Hepatocyte (in vitro differentiated cells): Measurements from ENCODE around the gene PCGF3. TPM values are rescaled to one million over a fixed set of nuclear protein-coding genes. Genes with fewer than 3 reads are reported as not detected.

ENCODE experiments used
- DNase-seq: peaks from one replicate; pipeline ENCODE4 v3.0.0-alpha.2; 2016; ENCODE audit warnings: low spot score
- H2AFZ ChIP-seq: fragments of 200-600 bp; sonication (generic); 2 replicates; pipeline ENCODE4 v1.6.0; 2016; ENCODE audit warnings: antibody characterized with exemption, mild to moderate bottlenecking
- H3K27ac ChIP-seq: fragments of 200-600 bp; sonication (generic); 2 replicates; pipeline ENCODE4 v1.5.1; 2016; ENCODE audit warnings: mild to moderate bottlenecking
- H3K27me3 ChIP-seq: fragments of 200-600 bp; sonication (generic); 2 replicates; pipeline ENCODE4 v1.6.1; 2016
- H3K36me3 ChIP-seq: fragments of 200-600 bp; sonication (generic); replicated peaks from 2 replicates; pipeline ENCODE4 v1.5.1; 2016; ENCODE audit warnings: low read depth; ENCODE audit not compliant: insufficient read depth
- H3K4me1 ChIP-seq: fragments of 200-600 bp; sonication (generic); 2 replicates; pipeline ENCODE4 v1.5.1; 2016; ENCODE audit warnings: mild to moderate bottlenecking, moderate library complexity; ENCODE audit not compliant: insufficient read depth
- H3K4me2 ChIP-seq: fragments of 200-600 bp; sonication (generic); 2 replicates; pipeline ENCODE4 v1.6.0; 2016
- H3K4me3 ChIP-seq: fragments of 200-600 bp; sonication (generic); 2 replicates; pipeline ENCODE4 v1.5.1; 2016; ENCODE audit warnings: mild to moderate bottlenecking
- H3K79me2 ChIP-seq: fragments of 200-600 bp; sonication (generic); 2 replicates; pipeline ENCODE4 v1.6.0; 2017; ENCODE audit warnings: mild to moderate bottlenecking
- H3K9me2 ChIP-seq: fragments of 200-600 bp; sonication (generic); replicated peaks from 2 replicates; pipeline ENCODE4 v1.6.0; 2017; ENCODE audit warnings: mild to moderate bottlenecking; ENCODE audit not compliant: insufficient read depth
- H3K9me3 ChIP-seq: fragments of 200-600 bp; sonication (generic); 2 replicates; pipeline ENCODE4 v1.5.1; 2016; ENCODE audit warnings: low read depth, mild to moderate bottlenecking
- H4K20me1 ChIP-seq: fragments of 200-600 bp; sonication (generic); 2 replicates; pipeline ENCODE4 v1.6.0; 2016; ENCODE audit warnings: mild to moderate bottlenecking; ENCODE audit not compliant: insufficient read depth, poor library complexity, severe bottlenecking
- EZH2 ChIP-seq: fragments of 200-600 bp; sonication (generic); IDR thresholded peaks from 2 replicates; pipeline ENCODE4 v1.6.1; 2016; ENCODE audit warnings: antibody characterized with exemption, mild to moderate bottlenecking, borderline replicate concordance
- EZH2phosphoT487 ChIP-seq: fragments of 200-600 bp; sonication (generic); IDR thresholded peaks from one replicate; pipeline ENCODE4 v1.6.1; 2018; ENCODE audit warnings: antibody characterized with exemption, mild to moderate bottlenecking, low read depth, moderate library complexity; ENCODE audit not compliant: unreplicated experiment, severe bottlenecking
- WGBS: methylation state at CpG from one replicate; pipeline ENCODE4 v1.1.6; 2016; ENCODE audit warnings: low lambda C conversion rate; ENCODE audit errors: missing lambda C conversion rate; 5-methylcytosine and 5-hydroxymethylcytosine counted together
- polyA plus RNA-seq: library from polyadenylated mRNA; unstranded; fragments of >200 nt; fragmentation: Nextera tagmentation; extraction: Ambion mirVana; gene quantifications from 2 replicates; pipeline ENCODE4 v1.2.1, GENCODE V29; 2016
- total RNA-seq: library from RNA; depleted of rRNA; stranded (reverse); fragments of >200 nt; gene quantifications from 2 replicates; pipeline ENCODE4 v1.2.3, GENCODE V29; 2014
- TF ChIP-seq, protein P1 (sequence below): fragments of 200-600 bp; sonication (generic); IDR thresholded peaks from 2 replicates; pipeline ENCODE4 v1.5.1; 2016; ENCODE audit warnings: antibody characterized with exemption, mild to moderate bottlenecking; ENCODE audit not compliant: poor library complexity

The PCGF3 gene
- total and polyA plus RNA-seq, 2 experiments from 2014 or later: 21.8 to 43.5 TPM

DNA sequence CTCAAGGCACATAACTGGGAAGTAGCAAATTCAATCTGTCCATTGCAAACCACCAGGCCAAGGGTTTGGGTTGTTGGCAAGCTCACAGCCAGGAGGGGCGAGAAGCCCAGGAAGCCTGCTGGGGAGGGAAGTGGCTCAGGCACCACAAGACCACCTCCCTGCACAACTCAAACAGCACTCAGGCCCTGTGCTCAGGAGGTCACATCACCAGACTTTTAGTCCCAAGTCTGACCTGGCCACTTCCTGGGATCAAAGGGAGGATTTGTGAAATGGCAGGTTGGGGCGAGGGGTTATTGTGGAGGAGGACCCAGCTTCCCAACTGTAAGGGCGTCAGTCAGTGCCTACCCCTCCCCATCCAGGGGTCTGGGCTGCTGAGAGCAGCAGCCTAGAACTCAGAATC is 33.9 kb upstream of the PCGF3 start:
- H3K9me2 ChIP-seq: no peaks in the 10 kb centered on the region
- H3K4me2 ChIP-seq: no peak overlapping the region
- DNase-seq: no peak
- no peak overlapping the region for H2AFZ ChIP-seq
- no peak for TF ChIP-seq EZH2
- no peak overlapping the region for H3K4me3 ChIP-seq
- no peaks in the 10 kb centered on the region for H4K20me1 ChIP-seq
- H3K4me1 ChIP-seq: peaks cover 18% of the 10 kb centered on the region
- peaks cover 25% of the 10 kb centered on the region for H3K79me2 ChIP-seq
- no peaks in the 10 kb centered on the region for H3K36me3 ChIP-seq
- no peaks in the 10 kb centered on the region for H3K9me3 ChIP-seq
- no peak overlapping the region for H3K27ac ChIP-seq
- 93% methylated on average over 3 of the region's 3 CpGs for WGBS
- no peaks in the 10 kb centered on the region for H3K27me3 ChIP-seq

DNA sequence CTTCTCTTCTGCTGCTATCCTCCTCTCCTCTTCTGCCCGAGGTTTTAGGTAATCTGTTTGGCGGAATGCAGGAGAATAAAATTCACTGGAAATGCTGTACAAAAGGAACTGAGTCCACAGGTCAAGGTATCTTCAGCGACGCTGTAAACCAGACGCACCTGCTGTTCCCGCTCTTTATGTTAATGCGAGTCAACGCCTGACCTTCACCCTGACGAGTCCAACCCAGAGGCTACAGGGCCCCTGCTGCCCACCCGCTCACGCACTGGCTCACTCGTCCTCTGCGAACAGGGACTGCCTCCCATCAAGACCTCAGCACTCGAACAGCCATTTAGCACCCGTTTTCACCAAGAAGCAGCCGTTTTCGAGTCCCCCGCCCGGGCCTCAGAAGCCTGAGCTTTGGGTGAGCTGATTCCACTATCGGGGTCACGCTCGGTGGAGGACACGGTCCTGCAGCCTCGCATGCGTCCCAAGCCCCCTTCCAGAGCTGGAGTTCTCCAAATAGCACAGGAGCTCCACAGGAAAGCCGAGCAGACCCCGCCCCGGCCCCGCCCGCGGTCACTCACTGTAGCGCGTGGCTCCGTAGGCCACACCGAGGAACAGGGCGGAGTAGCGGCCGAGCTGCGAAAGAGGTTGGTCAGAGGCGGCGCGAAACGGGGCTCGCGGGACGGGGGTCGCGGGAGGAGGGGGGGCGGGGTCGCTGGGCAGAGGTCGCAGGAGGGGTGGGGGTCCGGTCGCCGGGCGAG is 32.1 kb upstream of the PCGF3 start:
- peak overlapping the region; percentile 1 for H2AFZ ChIP-seq
- peak overlapping the region; percentile 44 for H3K4me3 ChIP-seq
- no peaks in the 10 kb centered on the region for H3K9me3 ChIP-seq
- H3K27ac ChIP-seq: peak overlapping the region; percentile 38
- peak; percentile 63 for DNase-seq
- H3K79me2 ChIP-seq: peaks cover 25% of the 10 kb centered on the region
- H4K20me1 ChIP-seq: no peaks in the 10 kb centered on the region
- H3K9me2 ChIP-seq: no peaks in the 10 kb centered on the region
- 13% methylated on average over 25 of the region's 55 CpGs for WGBS
- no peaks in the 10 kb centered on the region for H3K27me3 ChIP-seq
- peak overlapping the region; percentile 84 for H3K4me2 ChIP-seq
- TF ChIP-seq, protein P1, sequence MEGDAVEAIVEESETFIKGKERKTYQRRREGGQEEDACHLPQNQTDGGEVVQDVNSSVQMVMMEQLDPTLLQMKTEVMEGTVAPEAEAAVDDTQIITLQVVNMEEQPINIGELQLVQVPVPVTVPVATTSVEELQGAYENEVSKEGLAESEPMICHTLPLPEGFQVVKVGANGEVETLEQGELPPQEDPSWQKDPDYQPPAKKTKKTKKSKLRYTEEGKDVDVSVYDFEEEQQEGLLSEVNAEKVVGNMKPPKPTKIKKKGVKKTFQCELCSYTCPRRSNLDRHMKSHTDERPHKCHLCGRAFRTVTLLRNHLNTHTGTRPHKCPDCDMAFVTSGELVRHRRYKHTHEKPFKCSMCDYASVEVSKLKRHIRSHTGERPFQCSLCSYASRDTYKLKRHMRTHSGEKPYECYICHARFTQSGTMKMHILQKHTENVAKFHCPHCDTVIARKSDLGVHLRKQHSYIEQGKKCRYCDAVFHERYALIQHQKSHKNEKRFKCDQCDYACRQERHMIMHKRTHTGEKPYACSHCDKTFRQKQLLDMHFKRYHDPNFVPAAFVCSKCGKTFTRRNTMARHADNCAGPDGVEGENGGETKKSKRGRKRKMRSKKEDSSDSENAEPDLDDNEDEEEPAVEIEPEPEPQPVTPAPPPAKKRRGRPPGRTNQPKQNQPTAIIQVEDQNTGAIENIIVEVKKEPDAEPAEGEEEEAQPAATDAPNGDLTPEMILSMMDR: no peak
- TF ChIP-seq EZH2phosphoT487 (no peak), EZH2 (no peak)
- peaks cover 18% of the 10 kb centered on the region for H3K4me1 ChIP-seq
- H3K36me3 ChIP-seq: no peaks in the 10 kb centered on the region

DNA sequence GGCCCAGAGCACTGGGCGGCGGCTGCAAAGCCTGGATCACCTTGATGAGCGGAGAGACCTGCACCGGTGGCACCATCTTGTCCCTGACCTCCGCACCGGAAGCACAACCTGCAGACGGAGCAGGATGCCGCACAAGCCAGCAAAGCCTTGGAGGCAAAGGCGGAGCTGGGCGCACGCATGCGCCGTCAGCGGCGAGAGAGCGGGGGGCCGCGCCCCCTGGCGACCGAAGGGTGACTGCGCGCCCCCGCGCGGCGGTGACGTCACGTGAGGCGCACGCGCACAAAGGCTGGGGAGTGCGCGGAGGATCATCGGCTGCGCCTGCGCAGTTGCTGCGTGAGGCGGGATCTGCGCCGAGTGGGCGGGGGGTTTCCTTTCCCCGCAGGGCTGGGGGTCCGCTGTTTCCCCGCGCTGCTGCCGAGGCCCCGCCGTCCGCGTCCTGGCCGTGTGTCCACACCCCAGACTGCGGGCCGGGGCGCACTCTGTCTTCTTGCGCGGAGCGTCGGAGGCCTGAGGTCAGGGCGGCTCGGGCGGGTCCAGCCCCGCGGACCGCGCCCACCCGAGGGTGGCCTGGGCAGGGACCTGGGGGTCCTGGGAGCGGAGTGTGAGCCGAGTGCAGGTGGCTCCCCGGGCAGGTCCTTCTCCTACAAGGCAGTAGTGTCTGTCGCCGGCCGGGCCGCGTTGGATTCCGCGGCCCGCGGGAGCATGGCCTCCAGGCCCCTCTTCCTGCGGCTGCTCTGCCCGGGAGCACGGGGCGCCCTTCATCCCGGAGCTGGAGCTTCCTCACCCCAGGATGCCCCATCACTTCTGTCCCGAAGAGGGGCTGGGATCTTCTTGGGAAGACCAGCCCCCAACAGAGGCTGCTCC is 31.2 kb upstream of the PCGF3 start, which contains the start of the genes ATP5ME and MYL5:
Gene ATP5ME (minus strand): TSS at position 105 of the 864 bp plus-strand sequence. CDS start 29 bp downstream, at position 76.
Gene MYL5 (plus strand): TSS at position 371 of the 864 bp plus-strand sequence. CDS start 3,485 bp downstream, outside the sequence.
- peak within 1 kb of the TSS; percentile 80 for H2AFZ ChIP-seq
- H3K79me2 ChIP-seq: peaks cover 25% of the 10 kb centered on the region
- no peaks in the 10 kb centered on the region for H3K9me2 ChIP-seq
- no peaks in the 10 kb centered on the region for H3K9me3 ChIP-seq
- DNase-seq: peak; percentile 97
- TF ChIP-seq EZH2phosphoT487: no peak
- TF ChIP-seq, protein P1: peak; percentile 99
- peak within 1 kb of the TSS; percentile 86 for H3K4me3 ChIP-seq
- no peaks in the 10 kb centered on the region for H4K20me1 ChIP-seq
- H3K27ac ChIP-seq: peak within 1 kb of the TSS; percentile 94
- H3K4me1 ChIP-seq: peaks cover 18% of the 10 kb centered on the region
- no peaks in the 10 kb centered on the region for H3K36me3 ChIP-seq
- WGBS: 2% methylated on average over 71 of the region's 84 CpGs
- no peaks in the 10 kb centered on the region for H3K27me3 ChIP-seq
- peak within 1 kb of the TSS; percentile 100 for H3K4me2 ChIP-seq
